GM18499 (cell line): ENCODE data around the gene LNPEP.
"Not testable (repeated sequence)": the region's sequence is repeated elsewhere in the genome, so short reads cannot be mapped to it uniquely, and the experiment has no call there.

Source experiments
- ATAC-seq: cut with Tn5 transposase; IDR thresholded peaks from one replicate; pipeline ENCODE4 v1.9.1; 2021; ENCODE audit warnings: moderate number of reproducible peaks; ENCODE audit not compliant: insufficient read depth, unreplicated experiment

The LNPEP gene

GRCh38 chr5:96928931-96929708 lies 6.8 kb upstream of the LNPEP start:
- no peak for ATAC-seq

GRCh38 chr5:96930058-96930457 lies 5.8 kb upstream of the LNPEP start:
- no peak for ATAC-seq

GRCh38 chr5:96930589-96930988 lies 5.3 kb upstream of the LNPEP start:
- no peak for ATAC-seq

- not testable (repeated sequence) for ATAC-seq
These were observed 4.8 kb upstream of the LNPEP start for GRCh38 chr5:96931037-96931436.

GRCh38 chr5:96931605-96932004 lies 4.3 kb upstream of the LNPEP start:
- ATAC-seq = no peak

- ATAC-seq = no peak
These were observed 3.9 kb upstream of the LNPEP start for GRCh38 chr5:96932026-96932425.

GRCh38 chr5:96933764-96934707 lies 1.8 kb upstream of the LNPEP start:
- no peak for ATAC-seq

GRCh38 chr5:96934708-96935558 lies 947 bp upstream of the LNPEP start:
- peak; percentile 45 for ATAC-seq

GRCh38 chr5:96936431-96937320 lies 796 bp downstream of the LNPEP start:
- no peak for ATAC-seq

GRCh38 chr5:96940586-96940985 lies 4.7 kb downstream of the LNPEP start:
- ATAC-seq = no peak

GRCh38 chr5:96941140-96941539 lies 5.3 kb downstream of the LNPEP start:
- no peak for ATAC-seq

- no peak for ATAC-seq
These were observed 6.2 kb downstream of the LNPEP start for GRCh38 chr5:96942078-96942477.

GRCh38 chr5:96942911-96943310 lies 7.0 kb downstream of the LNPEP start:
- no peak for ATAC-seq

GRCh38 chr5:96943799-96944198 lies 7.9 kb downstream of the LNPEP start:
- no peak for ATAC-seq

GRCh38 chr5:96945144-96945897 lies 9.4 kb downstream of the LNPEP start:
- no peak for ATAC-seq

- ATAC-seq = no peak
These were observed 10.5 kb downstream of the LNPEP start for GRCh38 chr5:96946381-96946780.

- ATAC-seq = no peak
These were observed 16.4 kb downstream of the LNPEP start for GRCh38 chr5:96952118-96952750.

- no peak for ATAC-seq
These were observed 17.3 kb downstream of the LNPEP start for GRCh38 chr5:96952974-96953730.
